GM15510 (cell line): ENCODE results near the gene C10orf53.

Source experiments
- POLR2A ChIP-seq: IDR thresholded peaks from 3 replicates; pipeline ENCODE4 v1.6.1; 2011; ENCODE audit warnings: borderline replicate concordance; ENCODE audit not compliant: insufficient read length; ENCODE audit errors: extremely low read depth

The C10orf53 gene

GRCh38 chr10:49649294-49649693 is 30.2 kb upstream of the C10orf53 start:
- TF ChIP-seq POLR2A, result no peak

GRCh38 chr10:49649936-49650723 is 29.3 kb upstream of the C10orf53 start:
- TF ChIP-seq POLR2A, result no peak

- no peak for TF ChIP-seq POLR2A
Observed at GRCh38 chr10:49650724-49651034, 28.8 kb upstream of the C10orf53 start.

GRCh38 chr10:49651039-49651835 is 28.2 kb upstream of the C10orf53 start:
- TF ChIP-seq POLR2A, result no peak

GRCh38 chr10:49651917-49652316 is 27.5 kb upstream of the C10orf53 start:
- TF ChIP-seq POLR2A, result no peak

- no peak for TF ChIP-seq POLR2A
Observed at GRCh38 chr10:49652421-49653272, 26.8 kb upstream of the C10orf53 start.

GRCh38 chr10:49653273-49653929 is 26.1 kb upstream of the C10orf53 start:
- TF ChIP-seq POLR2A, result no peak

GRCh38 chr10:49654036-49654693 is 25.3 kb upstream of the C10orf53 start:
- no peak for TF ChIP-seq POLR2A

GRCh38 chr10:49655099-49655498 is 24.4 kb upstream of the C10orf53 start:
- no peak for TF ChIP-seq POLR2A

GRCh38 chr10:49656845-49657493 is 22.5 kb upstream of the C10orf53 start:
- TF ChIP-seq POLR2A, result no peak

- no peak for TF ChIP-seq POLR2A
Observed at GRCh38 chr10:49657606-49658005, 21.8 kb upstream of the C10orf53 start.

GRCh38 chr10:49661140-49661856 is 18.2 kb upstream of the C10orf53 start:
- TF ChIP-seq POLR2A, result no peak

GRCh38 chr10:49662169-49662830 is 17.2 kb upstream of the C10orf53 start:
- no peak for TF ChIP-seq POLR2A

- TF ChIP-seq POLR2A, result no peak
Observed at GRCh38 chr10:49663596-49663995, 15.9 kb upstream of the C10orf53 start.
